Neural progenitor cell (in vitro differentiated cells): Measurements from ENCODE around the gene NEDD4L. TPM values are rescaled to one million over a fixed set of nuclear protein-coding genes. Genes with fewer than 3 reads are reported as not detected.

ENCODE experiments used
- DNase-seq: peaks from one replicate; pipeline ENCODE4 v3.0.0-alpha.2; 2016; ENCODE audit warnings: low spot score
- H2AFZ ChIP-seq: fragments of 200-600 bp; sonication (generic); replicated peaks from 2 replicates; pipeline ENCODE4 v1.6.1; 2016; ENCODE audit warnings: antibody characterized with exemption
- H3F3A ChIP-seq: fragments of 200-600 bp; sonication (generic); 2 replicates; pipeline ENCODE4 v1.6.1; 2016; ENCODE audit warnings: antibody characterized with exemption, low read depth
- H3K27ac ChIP-seq: fragments of 200-600 bp; sonication (generic); 2 replicates; pipeline ENCODE4 v1.5.1; 2016; ENCODE audit warnings: mild to moderate bottlenecking
- H3K27me3 ChIP-seq: fragments of 200-600 bp; sonication (generic); 2 replicates; pipeline ENCODE4 v1.6.1; 2016; ENCODE audit warnings: mild to moderate bottlenecking, moderate library complexity
- H3K36me3 ChIP-seq: fragments of 200-600 bp; sonication (generic); 2 replicates; pipeline ENCODE4 v1.5.1; 2016
- H3K4me1 ChIP-seq: fragments of 200-600 bp; sonication (generic); 2 replicates; pipeline ENCODE4 v1.6.1; 2016; ENCODE audit warnings: mixed run types
- H3K4me2 ChIP-seq: fragments of 200-600 bp; sonication (generic); 2 replicates; pipeline ENCODE4 v1.6.1; 2016
- H3K4me3 ChIP-seq: fragments of 200-600 bp; sonication (generic); 2 replicates; pipeline ENCODE4 v1.5.1; 2016
- H3K79me2 ChIP-seq: fragments of 200-600 bp; sonication (generic); 2 replicates; pipeline ENCODE4 v1.6.1; 2016; ENCODE audit warnings: low read depth
- H3K9ac ChIP-seq: fragments of 200-600 bp; sonication (generic); 2 replicates; pipeline ENCODE4 v1.6.1; 2016
- H3K9me3 ChIP-seq: fragments of 200-600 bp; sonication (generic); 2 replicates; pipeline ENCODE4 v1.5.1; 2016; ENCODE audit warnings: low read depth
- H4K20me1 ChIP-seq: fragments of 200-600 bp; sonication (generic); 2 replicates; pipeline ENCODE4 v1.6.1; 2016; ENCODE audit warnings: low read depth
- H3K27ac Mint-ChIP-seq: 3 replicates; pipeline ENCODE4 v1.8.0; 2021; ENCODE audit warnings: mixed read lengths
- H3K27me3 Mint-ChIP-seq: 2 replicates; pipeline ENCODE4 v1.8.0; 2022; ENCODE audit warnings: low read depth, mild to moderate bottlenecking, inconsistent platforms, moderate library complexity, mixed read lengths; ENCODE audit not compliant: insufficient read depth
- H3K36me3 Mint-ChIP-seq: 3 replicates; pipeline ENCODE4 v1.8.0; 2021; ENCODE audit warnings: mixed read lengths
- H3K4me1 Mint-ChIP-seq: 3 replicates; pipeline ENCODE4 v1.8.0; 2021; ENCODE audit warnings: mixed read lengths
- H3K4me3 Mint-ChIP-seq: 3 replicates; pipeline ENCODE4 v1.8.0; 2021; ENCODE audit warnings: mild to moderate bottlenecking, moderate library complexity, mixed read lengths
- H3K9me3 Mint-ChIP-seq: 3 replicates; pipeline ENCODE4 v1.8.0; 2020; ENCODE audit warnings: mixed read lengths
- CTCF ChIP-seq: fragments of 200-600 bp; sonication (generic); IDR thresholded peaks from 2 replicates; pipeline ENCODE4 v1.5.1; 2017; ENCODE audit warnings: antibody characterized with exemption, mild to moderate bottlenecking
- EZH2 ChIP-seq: fragments of 200-600 bp; sonication (generic); IDR thresholded peaks from 2 replicates; pipeline ENCODE4 v1.6.1; 2017; ENCODE audit warnings: antibody characterized with exemption, mild to moderate bottlenecking, moderate library complexity
- EZH2phosphoT487 ChIP-seq: fragments of 200-600 bp; sonication (generic); IDR thresholded peaks from 2 replicates; pipeline ENCODE4 v1.6.1; 2017; ENCODE audit warnings: antibody characterized with exemption
- total RNA-seq: library from RNA; depleted of rRNA; stranded (reverse); fragments of >200 nt; gene quantifications from 2 replicates; pipeline ENCODE4 v1.2.3, GENCODE V29; 2015; ENCODE audit warnings: low replicate concordance

NEDD4L gene
- total RNA-seq, 1 donor from 2014 or later: 55.5 TPM

- H3F3A ChIP-seq: no peaks in the 10 kb centered on the region
- H3K4me2 ChIP-seq: no peak overlapping the region
- H4K20me1 ChIP-seq: peaks cover 7% of the 10 kb centered on the region
- no peaks in the 10 kb centered on the region for H3K36me3 ChIP-seq
- Mint-ChIP-seq H3K27me3 (peaks cover 7% of the 10 kb centered on the region), H3K9me3 (no peaks in the 10 kb centered on the region), H3K27ac (no peak overlapping the region), H3K4me3 (no peak overlapping the region), H3K4me1 (peaks cover 52% of the 10 kb centered on the region), H3K36me3 (no peaks in the 10 kb centered on the region)
- H3K79me2 ChIP-seq: peaks cover 6% of the 10 kb centered on the region
- no peaks in the 10 kb centered on the region for H3K9me3 ChIP-seq
- H3K4me1 ChIP-seq: peaks cover 20% of the 10 kb centered on the region
- DNase-seq: no peak
- no peak overlapping the region for H3K9ac ChIP-seq
- TF ChIP-seq EZH2phosphoT487 (no peak), CTCF (no peak), EZH2 (no peak)
- H2AFZ ChIP-seq: no peak overlapping the region
- H3K4me3 ChIP-seq: no peak overlapping the region
- no peak overlapping the region for H3K27ac ChIP-seq
- H3K27me3 ChIP-seq: no peaks in the 10 kb centered on the region
These were observed 178.6 kb downstream of the NEDD4L start for GRCh38 chr18:58222432-58223125.

- H3K4me3 Mint-ChIP-seq: no peak overlapping the region
- Histone ChIP-seq H3K9ac (no peak overlapping the region), H3K4me1 (peaks cover 33% of the 10 kb centered on the region)
These were observed 179.8 kb downstream of the NEDD4L start for GRCh38 chr18:58223717-58224424.

GRCh38 chr18:58224425-58224750 is 180.4 kb downstream of the NEDD4L start:
- H3K27me3 ChIP-seq: no peaks in the 10 kb centered on the region
- no peaks in the 10 kb centered on the region for H3K36me3 ChIP-seq
- Mint-ChIP-seq H3K4me1 (peaks cover 70% of the 10 kb centered on the region), H3K27ac (peak overlapping the region; percentile 64), H3K36me3 (no peaks in the 10 kb centered on the region), H3K4me3 (no peak overlapping the region), H3K27me3 (peaks cover 7% of the 10 kb centered on the region), H3K9me3 (no peaks in the 10 kb centered on the region)
- peaks cover 4% of the 10 kb centered on the region for H3K79me2 ChIP-seq
- no peak overlapping the region for H2AFZ ChIP-seq
- H3K4me3 ChIP-seq: no peak overlapping the region
- H3K4me1 ChIP-seq: peaks cover 35% of the 10 kb centered on the region
- no peaks in the 10 kb centered on the region for H3K9me3 ChIP-seq
- H3K9ac ChIP-seq: no peak overlapping the region
- H3K27ac ChIP-seq: no peak overlapping the region
- peaks cover 17% of the 10 kb centered on the region for H4K20me1 ChIP-seq
- H3F3A ChIP-seq: no peaks in the 10 kb centered on the region
- DNase-seq: no peak
- no peak overlapping the region for H3K4me2 ChIP-seq
- TF ChIP-seq CTCF (no peak), EZH2phosphoT487 (no peak), EZH2 (no peak)

More at GRCh38 chr18:58223717-58224424, 179.8 kb downstream of the NEDD4L start:
- Histone ChIP-seq H3F3A (no peaks in the 10 kb centered on the region), H3K79me2 (no peaks in the 10 kb centered on the region), H3K36me3 (no peaks in the 10 kb centered on the region), H2AFZ (no peak overlapping the region), H3K27ac (no peak overlapping the region), H3K4me3 (no peak overlapping the region), H3K9me3 (no peaks in the 10 kb centered on the region), H3K27me3 (no peaks in the 10 kb centered on the region), H3K4me2 (no peak overlapping the region), H4K20me1 (peaks cover 17% of the 10 kb centered on the region)
- peaks cover 7% of the 10 kb centered on the region for H3K27me3 Mint-ChIP-seq
- DNase-seq: no peak
- H3K9me3 Mint-ChIP-seq: no peaks in the 10 kb centered on the region
- TF ChIP-seq CTCF: no peak
- TF ChIP-seq EZH2phosphoT487: no peak
- no peak for TF ChIP-seq EZH2
- no peaks in the 10 kb centered on the region for H3K36me3 Mint-ChIP-seq
- peaks cover 65% of the 10 kb centered on the region for H3K4me1 Mint-ChIP-seq
- H3K27ac Mint-ChIP-seq: peak overlapping the region; percentile 64
